ENCODE measurements around the gene EHF.

EHF gene

GRCh38 chr11:34625576-34625975 is 4.7 kb downstream of the EHF start:
- DNase-seq: no peak

- DNase-seq: no peak
These were observed 5.5 kb downstream of the EHF start for GRCh38 chr11:34626393-34626792.

GRCh38 chr11:34627197-34627596 is 6.3 kb downstream of the EHF start:
- no peak for DNase-seq

- DNase-seq: no peak
These were observed 8.8 kb downstream of the EHF start for GRCh38 chr11:34629711-34630110.

- DNase-seq: no peak
These were observed 9.7 kb downstream of the EHF start for GRCh38 chr11:34630544-34630943.

- DNase-seq: no peak
These were observed 10.4 kb downstream of the EHF start for GRCh38 chr11:34631297-34631696.

- no peak for DNase-seq
These were observed 10.8 kb downstream of the EHF start for GRCh38 chr11:34631737-34632104.

- DNase-seq: no peak
These were observed 11.4 kb downstream of the EHF start for GRCh38 chr11:34632105-34632791.

GRCh38 chr11:34633640-34633989 is 12.7 kb downstream of the EHF start:
- DNase-seq: no peak

GRCh38 chr11:34633990-34634693 is 13.2 kb downstream of the EHF start:
- no peak for DNase-seq

GRCh38 chr11:34634694-34635062 is 13.8 kb downstream of the EHF start:
- DNase-seq: no peak

GRCh38 chr11:34636127-34636526 is 15.2 kb downstream of the EHF start:
- no peak for DNase-seq

- no peak for DNase-seq
These were observed 16.4 kb downstream of the EHF start for GRCh38 chr11:34637303-34637702.

GRCh38 chr11:34638897-34639296 is 18.0 kb downstream of the EHF start:
- no peak for DNase-seq

- DNase-seq: no peak
These were observed 18.7 kb downstream of the EHF start for GRCh38 chr11:34639545-34639944.

GRCh38 chr11:34640050-34640923 is 19.4 kb downstream of the EHF start:
- DNase-seq: no peak

- DNase-seq: no peak
These were observed 20.0 kb downstream of the EHF start for GRCh38 chr11:34640924-34641275.

- DNase-seq: no peak
These were observed 20.6 kb downstream of the EHF start for GRCh38 chr11:34641456-34641855.

- no peak for DNase-seq
These were observed 21.2 kb downstream of the EHF start for GRCh38 chr11:34642001-34642554.

- DNase-seq: no peak
These were observed 22.0 kb downstream of the EHF start for GRCh38 chr11:34642873-34643272.

- DNase-seq: no peak
These were observed 22.4 kb downstream of the EHF start for GRCh38 chr11:34643311-34643710.

- no peak for DNase-seq
These were observed 23.0 kb downstream of the EHF start for GRCh38 chr11:34643846-34644245.

- DNase-seq: no peak
These were observed 23.9 kb downstream of the EHF start for GRCh38 chr11:34644669-34645406.

Measured in activated effector memory CD4-positive, alpha-beta T cell treated with Interleukin-2 at 50 U/mL for 16 hours (primary cell).